Measurements from ENCODE around the gene INCENP.

INCENP gene

GRCh38 chr11:62125316-62125715 is 1.5 kb downstream of the INCENP start:
- Histone ChIP-seq H3K4me3 (ENCODE audit: low read depth, low read length) (peak overlapping the region; percentile 97), H3K27ac (ENCODE audit: extremely low read depth, low read depth, low read length) (no peak overlapping the region), H3K4me1 (ENCODE audit: control insufficient read depth, insufficient read depth, low read length) (peaks cover 4% of the 10 kb centered on the region; the same call in 1 of the 2 replicates), H3K9me3 (ENCODE audit: control insufficient read depth, insufficient read depth, low read depth, low read length) (no peaks in the 10 kb centered on the region), H3K36me3 (ENCODE audit: control insufficient read depth in 2 of 2, insufficient read depth in 1 of 2, low read length in 2 of 2) (peaks cover 0 to 44% of the 10 kb centered on the region in 2 experiments; a peak in 1 of 3 replicates)
- ChIA-PET CTCF (no interaction called here), POLR2A (interaction anchor here (1.1 to 1.6 kb wide), 2 partner anchors 8 to 13 kb away, joined by 4 to 5 read pairs; no protein-coding TSS in a partner anchor)
- no peak for TF ChIP-seq OSR2 (tag by site-specific recombination; IDR thresholded peaks at IDR 0.05)
- TF ChIP-seq ZNF404 (tag by site-specific recombination; IDR thresholded peaks at IDR 0.05), result no peak
- TF ChIP-seq GLIS1 (tag by site-specific recombination; IDR thresholded peaks at IDR 0.05), result no peak
- no peak for TF ChIP-seq SCRT2 (tag by site-specific recombination; IDR thresholded peaks at IDR 0.05)
- TF ChIP-seq OVOL3 (tag by site-specific recombination; IDR thresholded peaks at IDR 0.05), result no peak
- TF ChIP-seq, protein P1, sequence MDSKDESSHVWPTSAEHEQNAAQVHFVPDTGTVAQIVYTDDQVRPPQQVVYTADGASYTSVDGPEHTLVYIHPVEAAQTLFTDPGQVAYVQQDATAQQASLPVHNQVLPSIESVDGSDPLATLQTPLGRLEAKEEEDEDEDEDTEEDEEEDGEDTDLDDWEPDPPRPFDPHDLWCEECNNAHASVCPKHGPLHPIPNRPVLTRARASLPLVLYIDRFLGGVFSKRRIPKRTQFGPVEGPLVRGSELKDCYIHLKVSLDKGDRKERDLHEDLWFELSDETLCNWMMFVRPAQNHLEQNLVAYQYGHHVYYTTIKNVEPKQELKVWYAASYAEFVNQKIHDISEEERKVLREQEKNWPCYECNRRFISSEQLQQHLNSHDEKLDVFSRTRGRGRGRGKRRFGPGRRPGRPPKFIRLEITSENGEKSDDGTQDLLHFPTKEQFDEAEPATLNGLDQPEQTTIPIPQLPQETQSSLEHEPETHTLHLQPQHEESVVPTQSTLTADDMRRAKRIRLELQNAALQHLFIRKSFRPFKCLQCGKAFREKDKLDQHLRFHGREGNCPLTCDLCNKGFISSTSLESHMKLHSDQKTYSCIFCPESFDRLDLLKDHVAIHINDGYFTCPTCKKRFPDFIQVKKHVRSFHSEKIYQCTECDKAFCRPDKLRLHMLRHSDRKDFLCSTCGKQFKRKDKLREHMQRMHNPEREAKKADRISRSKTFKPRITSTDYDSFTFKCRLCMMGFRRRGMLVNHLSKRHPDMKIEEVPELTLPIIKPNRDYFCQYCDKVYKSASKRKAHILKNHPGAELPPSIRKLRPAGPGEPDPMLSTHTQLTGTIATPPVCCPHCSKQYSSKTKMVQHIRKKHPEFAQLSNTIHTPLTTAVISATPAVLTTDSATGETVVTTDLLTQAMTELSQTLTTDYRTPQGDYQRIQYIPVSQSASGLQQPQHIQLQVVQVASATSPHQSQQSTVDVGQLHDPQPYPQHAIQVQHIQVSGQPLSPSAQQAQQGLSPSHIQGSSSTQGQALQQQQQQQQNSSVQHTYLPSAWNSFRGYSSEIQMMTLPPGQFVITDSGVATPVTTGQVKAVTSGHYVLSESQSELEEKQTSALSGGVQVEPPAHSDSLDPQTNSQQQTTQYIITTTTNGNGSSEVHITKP (tag by site-specific recombination; IDR thresholded peaks at IDR 0.05), result no peak

- 0 out of 2 replicates have a peak, but pooled peaks have one; percentile 37 for TF ChIP-seq KLF1 (tag by site-specific recombination; IDR thresholded peaks at IDR 0.05)
- 0 out of 2 replicates have a peak, but pooled peaks have one; percentile 21 for TF ChIP-seq EGR2 (tag by site-specific recombination; IDR thresholded peaks at IDR 0.05; ENCODE audit: low read depth)
- TF ChIP-seq BCL11B (tag by site-specific recombination; IDR thresholded peaks at IDR 0.05; ENCODE audit: low read depth), result no peak
- Histone ChIP-seq H3K4me3 (ENCODE audit: low read depth, low read length) (peak overlapping the region; percentile 97), H3K9me3 (ENCODE audit: control insufficient read depth, insufficient read depth, low read depth, low read length) (no peaks in the 10 kb centered on the region), H3K4me1 (ENCODE audit: control insufficient read depth, insufficient read depth, low read length) (peaks cover 4% of the 10 kb centered on the region; the same call in 1 of the 2 replicates), H3K27ac (ENCODE audit: extremely low read depth, low read depth, low read length) (0 out of 2 replicates have a peak overlapping the region, but pooled peaks have one; percentile 17), H3K36me3 (ENCODE audit: control insufficient read depth in 2 of 2, insufficient read depth in 1 of 2, low read length in 2 of 2) (peaks cover 0 to 49% of the 10 kb centered on the region in 2 experiments; a peak in 1 of 3 replicates)
- CTCF ChIA-PET, result no interaction called here
- POLR2A ChIA-PET, result interaction anchor here (0.7 kb wide), 1 partner anchor 44 kb away, joined by 3 read pairs; no protein-coding TSS in a partner anchor
Measured at GRCh38 chr11:62125881-62126280, 2.1 kb downstream of the INCENP start.

GRCh38 chr11:62127426-62127825 is 3.6 kb downstream of the INCENP start:
- Histone ChIP-seq H3K9me3 (ENCODE audit: control insufficient read depth, insufficient read depth, low read depth, low read length) (no peaks in the 10 kb centered on the region), H3K27ac (ENCODE audit: extremely low read depth, low read depth, low read length) (no peak overlapping the region), H3K36me3 (ENCODE audit: control insufficient read depth in 2 of 2, insufficient read depth in 1 of 2, low read length in 2 of 2) (peaks cover 0 to 64% of the 10 kb centered on the region in 2 experiments; a peak in 2 of 3 replicates), H3K4me3 (ENCODE audit: low read depth, low read length) (no peak overlapping the region), H3K4me1 (ENCODE audit: control insufficient read depth, insufficient read depth, low read length) (peaks cover 4% of the 10 kb centered on the region; the same call in 1 of the 2 replicates)
- ChIA-PET CTCF (interaction anchor here (0.5 to 0.8 kb wide), 2 partner anchors 19 to 181 kb away, joined by 3 to 5 read pairs; no protein-coding TSS in a partner anchor), POLR2A (no interaction called here)
- TF ChIP-seq ZNF148 (tag by site-specific recombination; IDR thresholded peaks at IDR 0.05; ENCODE audit: borderline replicate concordance) (no peak), ZNF561 (tag by site-specific recombination; IDR thresholded peaks at IDR 0.05; ENCODE audit: borderline replicate concordance) (no peak), PBX3 (CRISPR knock-in tag; IDR thresholded peaks at IDR 0.05) (no peak)
